Measurements from ENCODE around the gene KCTD20. TPM values are rescaled to one million over a fixed set of nuclear protein-coding genes. Genes with fewer than 3 reads are reported as not detected.

Gene KCTD20
- total and polyA plus RNA-seq, 2 of the 13 experiments (the other 11 are each of a cell fraction or from before 2014, with no cell fraction given) = 52.7 to 67.1 TPM

DNA sequence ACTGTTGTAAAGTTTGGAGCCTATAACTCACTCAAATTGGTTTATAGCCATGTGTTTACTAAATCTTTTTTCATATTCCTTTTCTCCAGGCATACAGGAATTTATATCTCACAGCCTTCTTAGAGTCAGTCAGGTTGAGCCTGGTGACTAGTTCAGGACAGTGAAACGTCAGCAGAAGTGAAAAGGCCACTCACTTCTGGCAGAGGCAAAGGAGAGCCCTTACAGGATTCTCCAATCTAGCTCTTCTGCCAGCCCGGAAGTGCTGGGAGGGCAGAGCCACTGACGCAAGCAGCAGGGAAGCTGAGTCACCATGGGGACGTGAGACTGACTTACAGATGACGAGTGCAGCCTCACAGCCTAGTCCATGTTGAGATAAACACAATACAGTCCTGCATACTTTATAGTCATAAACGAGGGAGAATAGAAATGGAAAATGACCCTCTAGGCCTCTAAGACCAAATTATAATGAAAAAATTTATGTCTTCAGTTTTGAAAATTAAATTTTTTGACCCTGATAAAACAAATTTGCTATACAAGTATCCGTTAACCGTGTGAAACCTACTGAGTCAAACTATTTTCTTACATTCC is 1.4 kb upstream of the KCTD20 start (continued):
- TF ChIP-seq, protein P1, sequence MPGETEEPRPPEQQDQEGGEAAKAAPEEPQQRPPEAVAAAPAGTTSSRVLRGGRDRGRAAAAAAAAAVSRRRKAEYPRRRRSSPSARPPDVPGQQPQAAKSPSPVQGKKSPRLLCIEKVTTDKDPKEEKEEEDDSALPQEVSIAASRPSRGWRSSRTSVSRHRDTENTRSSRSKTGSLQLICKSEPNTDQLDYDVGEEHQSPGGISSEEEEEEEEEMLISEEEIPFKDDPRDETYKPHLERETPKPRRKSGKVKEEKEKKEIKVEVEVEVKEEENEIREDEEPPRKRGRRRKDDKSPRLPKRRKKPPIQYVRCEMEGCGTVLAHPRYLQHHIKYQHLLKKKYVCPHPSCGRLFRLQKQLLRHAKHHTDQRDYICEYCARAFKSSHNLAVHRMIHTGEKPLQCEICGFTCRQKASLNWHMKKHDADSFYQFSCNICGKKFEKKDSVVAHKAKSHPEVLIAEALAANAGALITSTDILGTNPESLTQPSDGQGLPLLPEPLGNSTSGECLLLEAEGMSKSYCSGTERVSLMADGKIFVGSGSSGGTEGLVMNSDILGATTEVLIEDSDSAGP (CRISPR knock-in tag; IDR thresholded peaks at IDR 0.05; ENCODE audit: borderline replicate concordance) = no peak
- TF ChIP-seq ZNF207 (IDR thresholded peaks at IDR 0.05; ENCODE audit: borderline replicate concordance) (no peak), ZNF792 (CRISPR knock-in tag; IDR thresholded peaks at IDR 0.05) (peak; percentile 36; the same call in 1 of the 2 replicates), NAIF1 (CRISPR knock-in tag; IDR thresholded peaks at IDR 0.05; ENCODE audit: borderline replicate concordance) (no peak), NR2C2 (CRISPR knock-in tag; IDR thresholded peaks at IDR 0.05; ENCODE audit: borderline replicate concordance) (no peak), ZFP90 (CRISPR knock-in tag; IDR thresholded peaks at IDR 0.05; ENCODE audit: borderline replicate concordance) (no peak), MIXL1 (CRISPR knock-in tag; IDR thresholded peaks at IDR 0.05) (0 out of 2 replicates have a peak, but pooled peaks have one; percentile 48), PCBP1 (IDR thresholded peaks at IDR 0.05; ENCODE audit: borderline replicate concordance, low read depth, low read length) (no peak), ZNF382 (CRISPR knock-in tag; IDR thresholded peaks at IDR 0.05; ENCODE audit: borderline replicate concordance) (no peak), MEIS1 (CRISPR knock-in tag; IDR thresholded peaks at IDR 0.05; ENCODE audit: borderline replicate concordance) (no peak), ZNF44 (CRISPR knock-in tag; IDR thresholded peaks at IDR 0.05) (no peak), FOXO1 (CRISPR knock-in tag; IDR thresholded peaks at IDR 0.05) (peak; percentile 73; the same call in 1 of the 2 replicates), CEBPB (IDR thresholded peaks at IDR 0.05; ENCODE audit: borderline replicate concordance, low read depth, low read length) (peak; percentile 86), SIN3A (IDR thresholded peaks at IDR 0.05; ENCODE audit: borderline replicate concordance, low read depth, low read length) (peak; percentile 79; the same call in 1 of the 2 replicates), ATF7-NPFF (CRISPR knock-in tag; IDR thresholded peaks at IDR 0.05; ENCODE audit: low read depth) (no peak), MAFK (conservative IDR thresholded peaks at IDR 0.05 in 1 of 2, IDR thresholded peaks at IDR 0.05 in 1 of 2; ENCODE audit: low read length in 2 of 2) (peak; percentile 78 to 86), TP53 (CRISPR knock-in tag; conservative IDR thresholded peaks at IDR 0.05) (no peak), ZNF850 (CRISPR knock-in tag; conservative IDR thresholded peaks at IDR 0.05) (no peak), PAF1 (CRISPR knock-in tag; IDR thresholded peaks at IDR 0.05) (no peak)
- TF ChIP-seq, protein P2, sequence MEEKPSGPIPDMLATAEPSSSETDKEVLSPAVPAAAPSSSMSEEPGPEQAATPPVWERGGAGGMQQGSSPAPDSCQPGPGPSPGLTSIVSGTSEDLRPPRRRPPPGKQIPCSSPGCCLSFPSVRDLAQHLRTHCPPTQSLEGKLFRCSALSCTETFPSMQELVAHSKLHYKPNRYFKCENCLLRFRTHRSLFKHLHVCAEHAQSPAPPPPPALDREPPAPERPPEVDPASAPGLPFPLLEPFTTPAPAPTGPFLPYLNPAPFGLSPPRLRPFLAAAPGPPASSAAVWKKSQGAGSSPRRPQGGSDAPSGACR (CRISPR knock-in tag; IDR thresholded peaks at IDR 0.05) = no peak
- TF ChIP-seq, protein P3, sequence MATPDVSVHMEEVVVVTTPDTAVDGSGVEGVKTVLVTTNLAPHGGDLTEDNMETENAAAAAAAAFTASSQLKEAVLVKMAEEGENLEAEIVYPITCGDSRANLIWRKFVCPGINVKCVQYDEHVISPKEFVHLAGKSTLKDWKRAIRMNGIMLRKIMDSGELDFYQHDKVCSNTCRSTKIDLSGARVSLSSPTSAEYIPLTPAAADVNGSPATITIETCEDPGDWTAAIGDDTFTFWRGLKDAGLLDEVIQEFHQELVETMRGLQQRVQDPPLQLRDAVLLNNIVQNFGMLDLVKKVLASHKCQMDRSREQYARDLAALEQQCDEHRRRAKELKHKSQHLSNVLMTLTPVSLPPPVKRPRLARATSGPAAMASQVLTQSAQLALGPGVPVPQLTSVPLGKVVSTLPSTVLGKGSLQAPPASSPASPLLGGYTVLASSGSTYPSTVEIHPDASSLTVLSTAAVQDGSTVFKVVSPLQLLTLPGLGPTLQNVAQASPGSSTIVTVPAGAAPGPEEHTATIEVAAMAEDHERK (CRISPR knock-in tag; IDR thresholded peaks at IDR 0.05; ENCODE audit: low read depth) = no peak
- TF ChIP-seq, protein P4, sequence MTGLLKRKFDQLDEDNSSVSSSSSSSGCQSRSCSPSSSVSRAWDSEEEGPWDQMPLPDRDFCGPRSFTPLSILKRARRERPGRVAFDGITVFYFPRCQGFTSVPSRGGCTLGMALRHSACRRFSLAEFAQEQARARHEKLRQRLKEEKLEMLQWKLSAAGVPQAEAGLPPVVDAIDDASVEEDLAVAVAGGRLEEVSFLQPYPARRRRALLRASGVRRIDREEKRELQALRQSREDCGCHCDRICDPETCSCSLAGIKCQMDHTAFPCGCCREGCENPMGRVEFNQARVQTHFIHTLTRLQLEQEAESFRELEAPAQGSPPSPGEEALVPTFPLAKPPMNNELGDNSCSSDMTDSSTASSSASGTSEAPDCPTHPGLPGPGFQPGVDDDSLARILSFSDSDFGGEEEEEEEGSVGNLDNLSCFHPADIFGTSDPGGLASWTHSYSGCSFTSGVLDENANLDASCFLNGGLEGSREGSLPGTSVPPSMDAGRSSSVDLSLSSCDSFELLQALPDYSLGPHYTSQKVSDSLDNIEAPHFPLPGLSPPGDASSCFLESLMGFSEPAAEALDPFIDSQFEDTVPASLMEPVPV (CRISPR knock-in tag; IDR thresholded peaks at IDR 0.05) = 0 out of 2 replicates have a peak, but pooled peaks have one; percentile 52
- TF ChIP-seq, protein P5, sequence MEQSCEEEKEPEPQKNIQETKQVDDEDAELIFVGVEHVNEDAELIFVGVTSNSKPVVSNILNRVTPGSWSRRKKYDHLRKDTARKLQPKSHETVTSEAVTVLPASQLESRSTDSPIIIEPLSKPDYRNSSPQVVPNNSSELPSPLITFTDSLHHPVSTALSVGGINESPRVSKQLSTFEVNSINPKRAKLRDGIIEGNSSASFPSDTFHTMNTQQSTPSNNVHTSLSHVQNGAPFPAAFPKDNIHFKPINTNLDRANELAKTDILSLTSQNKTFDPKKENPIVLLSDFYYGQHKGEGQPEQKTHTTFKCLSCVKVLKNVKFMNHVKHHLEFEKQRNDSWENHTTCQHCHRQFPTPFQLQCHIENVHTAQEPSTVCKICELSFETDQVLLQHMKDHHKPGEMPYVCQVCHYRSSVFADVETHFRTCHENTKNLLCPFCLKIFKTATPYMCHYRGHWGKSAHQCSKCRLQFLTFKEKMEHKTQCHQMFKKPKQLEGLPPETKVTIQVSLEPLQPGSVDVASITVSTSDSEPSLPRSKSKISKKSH (CRISPR knock-in tag; IDR thresholded peaks at IDR 0.05; ENCODE audit: borderline replicate concordance) = no peak

Measured in HepG2 (cell line).